Left forelimb (tissue), 1 donor: ENCODE measurements around the gene MRPS18A.
"Not testable (repeated sequence)": the region's sequence is repeated elsewhere in the genome, so short reads cannot be mapped to it uniquely, and the experiment has no call there.

Source experiments
- DNase-seq: peaks from one replicate; pipeline ENCODE4 v3.0.0-alpha.2; 2018; ENCODE audit warnings: low spot score

The MRPS18A gene

DNA sequence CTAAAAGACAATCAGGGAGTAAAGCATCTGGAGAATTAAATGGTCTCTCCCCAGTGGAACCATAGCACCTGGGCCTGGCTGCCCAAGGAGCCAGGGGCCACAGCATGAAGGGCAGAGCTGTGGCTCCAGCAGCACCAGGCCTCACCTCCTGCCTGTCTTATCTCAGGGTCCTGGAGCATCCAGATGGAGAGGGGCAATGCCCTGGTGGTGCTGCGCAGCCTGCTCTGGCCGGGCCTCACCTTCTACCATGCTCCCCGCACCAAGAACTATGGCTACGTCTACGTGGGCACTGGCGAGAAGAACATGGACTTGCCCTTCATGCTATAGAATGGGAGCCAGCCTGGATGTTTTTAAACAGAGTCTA, 17.0 kb downstream of the MRPS18A start:
- no peak for DNase-seq

GRCh38 chr6:43669922-43670622, 17.5 kb downstream of the MRPS18A start:
- no peak for DNase-seq

DNA sequence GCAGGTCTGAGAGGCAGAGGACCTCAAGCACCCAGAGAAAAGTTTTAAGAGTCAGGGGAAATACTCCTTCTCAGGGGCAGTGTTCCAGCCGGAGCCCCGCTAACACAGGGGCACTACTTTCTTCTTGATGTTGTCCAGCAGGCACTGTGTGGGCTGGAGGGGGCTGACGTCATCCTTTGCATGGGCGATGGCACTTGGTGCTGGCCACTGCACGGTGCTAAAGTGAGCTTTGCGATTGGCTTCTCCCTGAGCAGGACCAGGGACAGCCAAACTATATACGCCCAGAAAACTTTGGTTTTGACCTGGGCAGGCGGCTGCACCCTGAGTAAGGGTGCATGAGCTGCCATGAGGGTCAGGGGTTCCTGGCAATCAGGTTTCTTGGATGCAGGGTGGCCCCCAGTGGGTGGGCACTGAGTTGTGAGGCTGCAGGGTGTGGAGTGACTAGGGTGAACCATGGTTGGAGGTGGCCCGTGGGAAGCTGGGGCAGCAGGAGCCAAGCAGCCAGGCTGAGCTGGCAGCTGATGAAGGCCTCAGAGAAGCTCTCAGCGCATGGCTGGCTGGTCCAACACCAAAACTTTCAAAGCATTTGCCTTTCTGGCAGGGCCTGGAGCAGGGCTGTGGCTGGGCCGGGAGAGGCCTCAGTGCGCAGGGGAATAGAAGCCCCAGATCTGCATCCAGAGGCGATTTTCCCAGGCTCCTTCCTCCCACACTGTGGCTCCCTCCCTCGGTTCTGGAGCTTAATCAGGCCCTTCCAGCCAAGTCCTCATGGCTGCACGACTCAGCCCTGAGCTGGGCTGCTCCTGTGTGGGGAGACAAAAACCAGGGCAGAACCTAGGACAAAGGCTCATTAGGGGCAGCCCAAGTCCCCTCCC, 18.3 kb downstream of the MRPS18A start:
- peak; percentile 80 for DNase-seq

- no peak for DNase-seq
Observed at GRCh38 chr6:43668151-43669028, 19.2 kb downstream of the MRPS18A start.

GRCh38 chr6:43667245-43668150, 20.1 kb downstream of the MRPS18A start:
- DNase-seq, result peak; percentile 89

DNA sequence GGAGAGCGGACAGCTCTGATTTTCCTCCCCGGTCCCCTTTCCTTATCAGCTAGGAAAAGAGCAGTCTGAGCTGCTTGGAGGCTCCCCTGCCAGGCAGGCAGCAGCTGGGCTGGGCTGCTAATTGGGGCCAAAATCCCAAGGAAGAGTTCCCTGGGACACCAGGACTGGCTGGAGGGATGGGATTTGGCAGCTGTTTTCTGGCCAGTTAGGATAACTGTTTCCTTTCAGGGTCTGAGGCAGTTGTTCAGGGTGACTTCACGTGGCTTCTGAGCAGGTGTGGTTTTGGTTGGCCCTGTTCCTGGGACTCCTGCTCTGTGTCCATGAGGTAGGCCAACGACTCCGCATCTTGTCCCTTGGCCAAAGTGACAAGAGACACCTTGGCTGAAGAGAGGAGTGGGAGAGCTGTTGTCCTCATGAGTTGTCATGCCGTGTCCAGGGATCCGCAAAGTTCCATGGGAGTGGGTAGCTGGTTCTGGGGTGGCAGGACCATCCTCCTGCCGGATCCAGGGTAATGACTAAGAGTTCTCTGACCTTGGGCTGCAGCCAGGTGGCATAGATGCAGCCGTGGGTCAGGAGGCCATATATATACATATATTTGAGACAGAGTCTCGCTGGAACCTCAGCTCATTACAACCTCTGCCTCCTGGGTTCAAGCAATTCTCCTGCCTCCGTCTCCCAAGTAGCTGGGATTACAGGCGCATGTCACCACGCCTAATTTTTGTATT, 21.2 kb downstream of the MRPS18A start:
- no peak for DNase-seq

- DNase-seq, result no peak
Observed at GRCh38 chr6:43665376-43665775, 22.2 kb downstream of the MRPS18A start.

GRCh38 chr6:43662948-43663347, 24.6 kb downstream of the MRPS18A start:
- DNase-seq, result not testable (repeated sequence)

- DNase-seq, result no peak
Observed at GRCh38 chr6:43658161-43658560, 29.4 kb downstream of the MRPS18A start.

GRCh38 chr6:43657221-43657802, 30.3 kb downstream of the MRPS18A start:
- DNase-seq, result no peak

DNA sequence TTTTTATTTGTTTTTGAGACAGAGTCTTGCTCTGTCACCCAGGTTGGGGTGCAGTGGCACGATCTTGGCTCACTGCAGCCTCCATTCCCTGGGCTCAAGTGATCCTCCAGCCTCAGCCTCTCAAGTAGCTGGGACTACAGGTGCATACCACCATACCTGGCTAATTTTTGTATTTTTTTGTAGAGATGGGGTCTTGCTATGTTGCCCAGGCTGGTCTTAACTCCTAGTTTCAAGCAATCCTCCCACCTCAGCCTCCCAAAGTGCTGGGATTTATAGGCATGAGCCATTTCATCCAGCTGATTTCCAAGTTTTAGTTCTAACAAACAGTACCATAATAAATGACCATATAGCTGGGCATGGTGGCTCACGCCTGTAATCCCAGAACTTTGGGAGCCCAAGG, 34.8 kb downstream of the MRPS18A start:
- not testable (repeated sequence) for DNase-seq

DNA sequence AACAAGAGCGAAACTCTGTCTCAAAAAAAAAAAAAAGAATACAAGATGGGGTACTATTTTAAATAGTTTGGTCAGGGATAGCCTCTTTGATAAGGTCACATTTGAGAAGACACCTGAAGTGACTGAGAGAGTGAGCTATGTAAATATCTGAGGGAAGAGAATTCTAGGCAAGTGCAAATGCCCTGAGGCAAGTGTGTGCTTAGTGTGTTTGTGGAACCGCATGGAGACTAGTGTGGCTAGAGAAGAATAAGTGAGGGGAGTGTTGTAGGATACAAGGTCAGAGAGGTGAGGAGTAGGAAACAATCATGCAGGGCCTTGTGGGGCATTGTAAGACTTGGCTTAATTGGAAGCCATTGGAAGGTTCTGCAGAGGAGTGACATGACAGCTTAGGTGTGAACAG, 39.3 kb downstream of the MRPS18A start:
- no peak for DNase-seq

DNA sequence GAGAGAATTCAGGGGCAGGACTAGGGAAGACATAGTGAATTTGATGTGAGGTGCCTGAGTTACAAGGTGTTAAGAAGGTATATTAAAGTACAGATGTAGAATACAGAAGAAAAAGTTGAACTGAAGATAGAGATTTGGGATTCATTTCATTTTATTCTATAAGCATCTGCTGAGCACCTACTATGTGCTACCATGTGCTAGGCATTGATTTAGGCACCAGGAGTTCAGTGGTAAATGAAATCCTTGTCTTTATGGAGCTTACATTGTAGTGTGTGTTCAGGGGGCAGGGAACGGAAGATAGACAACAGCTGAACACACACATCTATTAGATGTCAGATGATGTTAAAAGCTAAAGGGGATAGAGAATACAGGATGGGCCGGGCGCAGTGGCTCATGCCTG, 40.0 kb downstream of the MRPS18A start:
- DNase-seq, result no peak

GRCh38 chr6:43645613-43645964, 42.0 kb downstream of the MRPS18A start:
- DNase-seq, result no peak

GRCh38 chr6:43644940-43645612, 42.5 kb downstream of the MRPS18A start, which contains the start of gene RSPH9:
Gene RSPH9, plus strand, starts transcription at chr6:43645036. Its CDS starts 63 bp downstream, at chr6:43645099.
- peak; percentile 75 for DNase-seq

DNA sequence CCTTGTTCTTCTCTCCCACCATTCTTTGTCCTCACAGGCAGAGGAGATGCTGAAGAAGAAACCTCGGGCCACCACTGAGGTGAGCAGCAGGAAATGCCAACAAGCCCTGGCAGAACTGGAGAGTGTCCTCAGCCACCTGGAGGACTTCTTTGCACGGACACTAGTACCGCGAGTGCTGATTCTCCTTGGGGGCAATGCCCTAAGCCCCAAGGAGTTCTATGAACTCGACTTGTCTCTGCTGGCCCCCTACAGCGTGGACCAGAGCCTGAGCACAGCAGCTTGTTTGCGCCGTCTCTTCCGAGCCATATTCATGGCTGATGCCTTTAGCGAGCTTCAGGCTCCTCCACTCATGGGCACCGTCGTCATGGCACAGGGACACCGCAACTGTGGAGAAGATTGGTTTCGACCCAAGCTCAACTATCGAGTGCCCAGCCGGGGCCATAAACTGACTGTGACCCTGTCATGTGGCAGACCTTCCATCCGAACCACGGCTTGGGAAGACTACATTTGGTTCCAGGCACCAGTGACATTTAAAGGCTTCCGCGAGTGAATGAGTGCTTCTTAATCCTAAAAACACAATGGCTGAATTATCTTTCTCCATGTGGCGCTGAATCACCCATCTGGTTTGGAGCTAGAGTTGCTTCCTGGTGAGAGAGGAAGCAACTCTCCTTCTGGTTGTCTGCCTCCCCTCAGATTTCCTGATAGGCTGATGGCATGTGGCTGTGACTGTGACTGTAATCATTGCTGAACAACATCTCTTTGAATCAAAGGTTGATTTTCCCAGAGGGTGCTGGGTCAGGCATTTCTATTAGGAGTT, 47.4 kb downstream of the MRPS18A start:
- DNase-seq, result no peak

- DNase-seq, result no peak
Observed at GRCh38 chr6:43636308-43636659, 51.3 kb downstream of the MRPS18A start.

DNA sequence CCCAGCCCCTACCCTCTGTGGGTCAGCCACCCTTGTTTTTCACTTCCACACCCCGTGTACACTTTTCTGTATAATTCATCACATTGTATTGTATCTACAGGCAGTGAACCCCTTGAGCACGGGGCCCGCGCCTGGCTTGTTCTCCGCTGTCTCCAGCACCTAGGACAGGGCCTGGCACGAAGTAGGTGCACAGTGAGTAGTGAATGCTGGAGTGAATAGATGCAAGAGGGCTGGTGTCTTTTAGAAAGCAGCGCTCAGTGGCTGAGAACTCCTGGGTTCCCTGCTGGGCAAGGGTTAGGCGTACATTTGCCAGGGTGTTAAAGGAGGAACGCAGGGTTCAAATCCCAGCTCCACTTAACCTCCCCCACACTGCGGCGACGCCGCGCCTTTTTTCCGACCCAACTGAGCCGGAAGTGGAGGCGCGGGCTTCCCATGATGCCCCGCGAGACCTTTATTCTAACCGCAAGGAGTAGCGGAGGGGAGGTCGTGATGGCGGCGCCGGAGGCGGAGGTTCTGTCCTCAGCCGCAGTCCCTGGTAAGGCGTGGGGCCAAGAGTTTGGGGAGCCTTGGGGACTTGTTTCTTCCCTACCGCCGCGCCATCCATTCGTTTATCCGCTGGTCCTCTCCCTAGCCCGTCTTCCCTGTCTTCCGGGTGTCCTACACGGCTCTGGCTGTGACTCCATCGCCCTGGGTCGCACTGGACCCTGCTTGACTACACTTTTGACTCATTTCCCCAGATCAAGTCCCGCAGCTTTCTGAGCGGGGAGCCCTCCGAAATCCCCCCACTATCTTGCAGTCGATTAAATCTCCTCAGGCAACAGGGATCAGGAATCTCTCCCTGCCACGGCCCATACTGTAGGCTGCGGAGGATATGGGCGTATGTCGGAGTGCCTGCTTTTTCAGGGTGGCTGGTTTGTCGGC, 51.9 kb downstream of the MRPS18A start, which contains the start of gene MAD2L1BP:
TSS of gene MAD2L1BP (plus strand) at position 454 of the 921 bp plus-strand sequence. CDS start at position 490, 36 bp downstream.
- DNase-seq, result peak; percentile 91
